HG03575 (cell line): ENCODE data around the gene DYNC2I2.
"Not testable (repeated sequence)": the region's sequence is repeated elsewhere in the genome, so short reads cannot be mapped to it uniquely, and the experiment has no call there.

Experiments
- ATAC-seq: cut with Tn5 transposase; IDR thresholded peaks from one replicate; pipeline ENCODE4 v1.9.1; 2021; ENCODE audit not compliant: unreplicated experiment, insufficient number of reproducible peaks, low FRiP score; ENCODE audit errors: extremely low read depth

The DYNC2I2 gene

GRCh38 chr9:128585155-128585554 is 71.5 kb downstream of the DYNC2I2 start:
- not testable (repeated sequence) for ATAC-seq
